ENCODE measurements around the gene SNED1.

Gene SNED1

GRCh38 chr2:241001413-241002274 lies 3.2 kb downstream of the SNED1 start:
- Histone ChIP-seq H3K4me2 (ENCODE audit: low read depth, low read length, poor library complexity, severe bottlenecking) (no peak overlapping the region), H3K9ac (ENCODE audit: low read depth, low read length, poor library complexity, severe bottlenecking) (no peak overlapping the region), H3K27me3 (ENCODE audit: insufficient read depth, low read length, poor library complexity, severe bottlenecking) (no peaks in the 10 kb centered on the region), H3K9me3 (ENCODE audit: insufficient read depth, low read depth, low read length) (peaks cover 25% of the 10 kb centered on the region; the same call in 1 of the 2 replicates), H3K36me3 (ENCODE audit: insufficient read depth, low read length) (no peaks in the 10 kb centered on the region), H3K4me3 (ENCODE audit: low read length, poor library complexity, severe bottlenecking) (no peak overlapping the region), H3F3A (ENCODE audit: low read depth) (no peaks in the 10 kb centered on the region), H3K79me2 (ENCODE audit: insufficient read depth, low read length) (no peaks in the 10 kb centered on the region), H2AFZ (ENCODE audit: low read length) (no peak overlapping the region), H4K20me1 (ENCODE audit: insufficient read depth, low read length, poor library complexity, severe bottlenecking) (no peaks in the 10 kb centered on the region), H3K9me2 (replicated peaks; ENCODE audit: low read depth, low read length) (no peaks in the 10 kb centered on the region), H3K4me1 (ENCODE audit: insufficient read depth, low read length, poor library complexity, severe bottlenecking) (no peaks in the 10 kb centered on the region)
- TF ChIP-seq EZH2phosphoT487 (IDR thresholded peaks at IDR 0.05; ENCODE audit: borderline replicate concordance) (no peak), CTCF (conservative IDR thresholded peaks at IDR 0.05; ENCODE audit: low read length) (no peak)

- Histone ChIP-seq H2AFZ (ENCODE audit: low read length) (no peak overlapping the region), H3K9me3 (ENCODE audit: insufficient read depth, low read depth, low read length) (peaks cover 25% of the 10 kb centered on the region; the same call in 1 of the 2 replicates), H3K4me1 (ENCODE audit: insufficient read depth, low read length, poor library complexity, severe bottlenecking) (no peaks in the 10 kb centered on the region), H3K27me3 (ENCODE audit: insufficient read depth, low read length, poor library complexity, severe bottlenecking) (no peaks in the 10 kb centered on the region), H3K4me2 (ENCODE audit: low read depth, low read length, poor library complexity, severe bottlenecking) (no peak overlapping the region), H3K9ac (ENCODE audit: low read depth, low read length, poor library complexity, severe bottlenecking) (no peak overlapping the region), H3F3A (ENCODE audit: low read depth) (no peaks in the 10 kb centered on the region), H3K36me3 (ENCODE audit: insufficient read depth, low read length) (no peaks in the 10 kb centered on the region), H3K9me2 (replicated peaks; ENCODE audit: low read depth, low read length) (no peaks in the 10 kb centered on the region), H4K20me1 (ENCODE audit: insufficient read depth, low read length, poor library complexity, severe bottlenecking) (no peaks in the 10 kb centered on the region), H3K4me3 (ENCODE audit: low read length, poor library complexity, severe bottlenecking) (no peak overlapping the region), H3K79me2 (ENCODE audit: insufficient read depth, low read length) (no peaks in the 10 kb centered on the region)
- TF ChIP-seq CTCF (conservative IDR thresholded peaks at IDR 0.05; ENCODE audit: low read length) (no peak), EZH2phosphoT487 (IDR thresholded peaks at IDR 0.05; ENCODE audit: borderline replicate concordance) (no peak)
Measured at GRCh38 chr2:241002275-241003046, 4.0 kb downstream of the SNED1 start.

- H3K9me2 ChIP-seq (replicated peaks; ENCODE audit: low read depth, low read length) = no peaks in the 10 kb centered on the region
- H4K20me1 ChIP-seq (ENCODE audit: insufficient read depth, low read length, poor library complexity, severe bottlenecking) = no peaks in the 10 kb centered on the region
- no peak overlapping the region for H3K9ac ChIP-seq (ENCODE audit: low read depth, low read length, poor library complexity, severe bottlenecking)
- TF ChIP-seq CTCF (conservative IDR thresholded peaks at IDR 0.05; ENCODE audit: low read length) (no peak), EZH2phosphoT487 (IDR thresholded peaks at IDR 0.05; ENCODE audit: borderline replicate concordance) (no peak)
- peaks cover 27% of the 10 kb centered on the region; the same call in 1 of the 2 replicates for H3K9me3 ChIP-seq (ENCODE audit: insufficient read depth, low read depth, low read length)
- no peak overlapping the region for H3K4me3 ChIP-seq (ENCODE audit: low read length, poor library complexity, severe bottlenecking)
- H3K36me3 ChIP-seq (ENCODE audit: insufficient read depth, low read length) = no peaks in the 10 kb centered on the region
- no peak overlapping the region for H2AFZ ChIP-seq (ENCODE audit: low read length)
- H3K79me2 ChIP-seq (ENCODE audit: insufficient read depth, low read length) = no peaks in the 10 kb centered on the region
- H3K4me1 ChIP-seq (ENCODE audit: insufficient read depth, low read length, poor library complexity, severe bottlenecking) = no peaks in the 10 kb centered on the region
- no peaks in the 10 kb centered on the region for H3K27me3 ChIP-seq (ENCODE audit: insufficient read depth, low read length, poor library complexity, severe bottlenecking)
- H3K4me2 ChIP-seq (ENCODE audit: low read depth, low read length, poor library complexity, severe bottlenecking) = no peak overlapping the region
- H3F3A ChIP-seq (ENCODE audit: low read depth) = no peaks in the 10 kb centered on the region
Measured at GRCh38 chr2:241003047-241003360, 4.6 kb downstream of the SNED1 start.

Data from Loucy (cell line).